Lung (tissue), 12 donors: ENCODE measurements around the gene LMX1A. TPM values are rescaled to one million over a fixed set of nuclear protein-coding genes. Genes with fewer than 3 reads are reported as not detected.

ENCODE experiments used
- ATAC-seq: fragments of 200-7000 bp; cut with Tn5 transposase; one replicate; pipeline ENCODE4 v1.9.1; 2020; ENCODE audit warnings: moderate number of reproducible peaks; ENCODE audit not compliant: insufficient read depth, low FRiP score
- DNase-seq, 3 donors: peaks; one replicate each; pipeline ENCODE4 v3.0.0-alpha.2; 2013 to 2017
- H3K27ac ChIP-seq, 2 donors: one replicate each; pipeline ENCODE4 v1.5.1; 2013; ENCODE audit warnings: mild to moderate bottlenecking in 2 of 2, moderate library complexity in 2 of 2, control low read depth in 1 of 2, inconsistent platforms in 1 of 2, low read depth in 1 of 2, low read length in 1 of 2
- H3K27me3 ChIP-seq, 3 donors: one replicate each; pipeline ENCODE4 v1.5.1; 2013; ENCODE audit warnings: low read length in 2 of 3; ENCODE audit not compliant: control insufficient read depth in 3 of 3, insufficient read depth in 3 of 3
- H3K36me3 ChIP-seq, 4 donors: one replicate each; pipeline ENCODE4 v1.5.1; 2013; ENCODE audit warnings: low read length in 4 of 4, mild to moderate bottlenecking in 1 of 4, moderate library complexity in 1 of 4; ENCODE audit not compliant: control insufficient read depth in 4 of 4, insufficient read depth in 4 of 4
- H3K4me1 ChIP-seq, 5 donors: one replicate each; pipeline ENCODE4 v1.5.1; 2013; ENCODE audit warnings: low read length in 5 of 5, mild to moderate bottlenecking in 2 of 5, moderate library complexity in 1 of 5; ENCODE audit not compliant: control insufficient read depth in 5 of 5, insufficient read depth in 5 of 5
- H3K4me3 ChIP-seq: one replicate; pipeline ENCODE4 v1.5.1; 2013; ENCODE audit warnings: mild to moderate bottlenecking, control low read depth, moderate library complexity
- H3K9ac ChIP-seq, 2 donors: one replicate each; pipeline ENCODE4 v1.5.1; 2013; ENCODE audit warnings: low read length in 2 of 2, control low read depth in 1 of 2; ENCODE audit not compliant: insufficient read depth in 1 of 2
- H3K9me3 ChIP-seq, 4 donors: one replicate each; pipeline ENCODE4 v1.5.1; 2013; ENCODE audit warnings: low read length in 3 of 4, mild to moderate bottlenecking in 1 of 4, moderate library complexity in 1 of 4; ENCODE audit not compliant: control insufficient read depth in 4 of 4, insufficient read depth in 3 of 4
- CTCF ChIP-seq: IDR thresholded peaks from 2 replicates; pipeline ENCODE4 v1.5.1; 2012; ENCODE audit warnings: mild to moderate bottlenecking; ENCODE audit errors: control extremely low read depth, extremely low read depth
- WGBS, 2 donors: extraction: QIAGEN DNeasy Blood & Tissue Kit; methylation state at CpG; one replicate each; pipeline ENCODE4 v1.1.7; 2013; 5-methylcytosine and 5-hydroxymethylcytosine counted together
- polyA plus RNA-seq, 2 donors: library from polyadenylated mRNA; stranded (reverse); fragments of 200-250 nt; gene quantifications; one replicate each; pipeline ENCODE4 v1.2.1, GENCODE V29; 2013
- total RNA-seq, 2 donors: library from RNA; depleted of rRNA in 1 of 2; stranded (reverse); fragments of >200 nt in 1 of 2; gene quantifications; one replicate each; pipeline ENCODE4 v1.2.1, GENCODE V29; 2014 to 2021
- donor health status: control.
- donor health status: control.
- donor health status: Bipolar disorder and iron deficiency.
- donor health status: healthy.
- donor health status: DM: yes; HTN: yes; CAD: no.

LMX1A gene
- total and polyA plus RNA-seq, 4 donors, result 0.03 TPM; not detected in 3

GRCh38 chr1:165218731-165219130, 137.8 kb downstream of the LMX1A start:
- DNase-seq (peak in 1 of 3 donors; percentile 38), ATAC-seq (no peak)
- no peak for TF ChIP-seq CTCF
- WGBS, 2 donors, result 34 to 40% methylated on average over 6 of the region's 6 CpGs
- Histone ChIP-seq H3K4me1 (peaks cover 0 to 11% (median 0%) of the 10 kb centered on the region in 5 donors), H3K27me3 (peaks cover 0 to 6% (median 0%) of the 10 kb centered on the region in 3 donors), H3K9ac (no peak overlapping the region), H3K9me3 (no peaks in the 10 kb centered on the region), H3K36me3 (no peaks in the 10 kb centered on the region), H3K27ac (no peak overlapping the region), H3K4me3 (no peak overlapping the region)

- Histone ChIP-seq H3K4me3 (no peak overlapping the region), H3K27ac (no peak overlapping the region)
- TF ChIP-seq CTCF, result no peak
Observed at GRCh38 chr1:165217958-165218357, 138.6 kb downstream of the LMX1A start.

GRCh38 chr1:165216254-165216653, 140.3 kb downstream of the LMX1A start:
- H3K36me3 ChIP-seq, result no peaks in the 10 kb centered on the region
- peaks cover 0 to 6% (median 0%) of the 10 kb centered on the region in 3 donors for H3K27me3 ChIP-seq
- H3K27ac ChIP-seq, result no peak overlapping the region
- no peak for TF ChIP-seq CTCF
- DNase-seq, result no peak
- peaks cover 0 to 8% (median 0%) of the 10 kb centered on the region in 5 donors for H3K4me1 ChIP-seq
- no peak overlapping the region for H3K9ac ChIP-seq
- no peaks in the 10 kb centered on the region for H3K9me3 ChIP-seq
- ATAC-seq, result no peak
- H3K4me3 ChIP-seq, result no peak overlapping the region

More at GRCh38 chr1:165217958-165218357, 138.6 kb downstream of the LMX1A start:
- Histone ChIP-seq H3K27me3 (peaks cover 0 to 6% (median 0%) of the 10 kb centered on the region in 3 donors), H3K9me3 (no peaks in the 10 kb centered on the region), H3K36me3 (no peaks in the 10 kb centered on the region), H3K4me1 (peaks cover 0 to 11% (median 0%) of the 10 kb centered on the region in 5 donors), H3K9ac (no peak overlapping the region)
- peak in 1 of 3 donors; percentile 25 for DNase-seq
- WGBS, 2 donors, result 21% methylated on average over 1 of the region's 1 CpG
- ATAC-seq, result no peak

GRCh38 chr1:165215676-165216075, 140.8 kb downstream of the LMX1A start:
- no peak overlapping the region for H3K27ac ChIP-seq
- WGBS, 2 donors, result 77 to 81% methylated on average over 2 of the region's 2 CpGs
- H3K9me3 ChIP-seq, result no peaks in the 10 kb centered on the region
- no peaks in the 10 kb centered on the region for H3K36me3 ChIP-seq
- DNase-seq (no peak), ATAC-seq (no peak)
- peaks cover 0 to 6% (median 0%) of the 10 kb centered on the region in 3 donors for H3K27me3 ChIP-seq
- H3K9ac ChIP-seq, result no peak overlapping the region
- no peak for TF ChIP-seq CTCF
- no peak overlapping the region for H3K4me3 ChIP-seq
- peaks cover 0 to 8% (median 0%) of the 10 kb centered on the region in 5 donors for H3K4me1 ChIP-seq
